NOMO-1 (cell line): ENCODE data around the gene IL22RA2.
A peak's percentile ranks its signal among the peaks of the same experiment; 100 is the strongest.
"Not testable (repeated sequence)": the region's sequence is repeated elsewhere in the genome, so short reads cannot be mapped to it uniquely, and the experiment has no call there.

Source experiments
- DNase-seq, 2 experiments: peaks; one replicate each; lab custom pipeline; 2025; ENCODE audit not compliant: unreplicated experiment in 2 of 2; lab: John Stamatoyannopoulos, UW

The IL22RA2 gene, protein sequence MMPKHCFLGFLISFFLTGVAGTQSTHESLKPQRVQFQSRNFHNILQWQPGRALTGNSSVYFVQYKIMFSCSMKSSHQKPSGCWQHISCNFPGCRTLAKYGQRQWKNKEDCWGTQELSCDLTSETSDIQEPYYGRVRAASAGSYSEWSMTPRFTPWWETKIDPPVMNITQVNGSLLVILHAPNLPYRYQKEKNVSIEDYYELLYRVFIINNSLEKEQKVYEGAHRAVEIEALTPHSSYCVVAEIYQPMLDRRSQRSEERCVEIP

GRCh38 chr6:137173501-137173900 is at the start of gene IL22RA2:
Gene IL22RA2, minus strand, starts transcription at chr6:137173644. Its CDS starts 11,895 bp downstream, at chr6:137161749.
- DNase-seq, result no peak

DNA sequence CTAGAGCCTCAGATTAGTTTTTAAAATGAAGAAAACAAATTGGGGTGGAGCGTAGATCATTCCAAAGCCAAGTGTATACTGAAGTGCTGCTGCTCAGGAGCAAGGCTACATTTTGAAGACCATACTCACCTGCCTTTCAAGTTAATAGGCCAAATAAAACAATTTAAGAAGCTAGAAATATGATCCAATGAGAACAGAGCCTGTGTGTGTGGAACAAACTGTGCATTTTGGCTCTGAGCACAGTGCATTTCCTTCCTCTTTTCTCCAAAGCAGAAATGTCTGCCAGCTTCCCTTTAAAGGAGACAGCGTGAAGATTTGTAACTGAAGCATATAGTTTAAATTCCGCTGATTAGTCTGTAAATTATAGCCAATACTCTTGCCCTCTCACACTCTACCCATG is 48.9 kb upstream of the IL22RA2 start:
- peak; percentile 60 to 96 for DNase-seq

DNA sequence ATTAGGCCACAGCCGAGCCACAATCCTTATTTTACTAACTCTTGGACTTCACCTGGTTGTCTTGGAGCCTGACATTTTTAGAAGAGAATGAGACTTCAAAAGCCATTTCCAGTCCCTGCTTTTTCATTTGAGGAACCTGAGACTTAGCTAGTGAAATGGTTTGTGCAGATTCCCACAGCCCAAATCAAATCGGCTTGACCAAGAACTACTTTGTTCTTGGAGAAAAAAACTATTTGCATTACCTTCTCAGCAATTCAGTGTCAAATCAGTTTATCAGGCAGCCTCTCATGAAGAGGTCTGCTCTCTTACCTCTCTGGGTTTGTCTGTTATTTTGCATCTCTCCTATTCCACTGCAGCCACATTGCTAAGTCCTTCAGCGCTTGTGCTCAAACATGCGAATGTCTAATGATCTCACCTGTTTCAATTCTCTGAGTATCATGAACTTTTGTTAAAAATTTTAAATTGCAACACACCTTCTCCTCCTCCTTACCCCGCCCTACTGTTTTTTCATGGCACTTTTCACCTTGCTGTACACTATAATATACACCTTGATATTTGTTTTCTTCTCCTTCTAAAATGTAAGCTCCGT is 46.3 kb upstream of the IL22RA2 start:
- no peak for DNase-seq

DNA sequence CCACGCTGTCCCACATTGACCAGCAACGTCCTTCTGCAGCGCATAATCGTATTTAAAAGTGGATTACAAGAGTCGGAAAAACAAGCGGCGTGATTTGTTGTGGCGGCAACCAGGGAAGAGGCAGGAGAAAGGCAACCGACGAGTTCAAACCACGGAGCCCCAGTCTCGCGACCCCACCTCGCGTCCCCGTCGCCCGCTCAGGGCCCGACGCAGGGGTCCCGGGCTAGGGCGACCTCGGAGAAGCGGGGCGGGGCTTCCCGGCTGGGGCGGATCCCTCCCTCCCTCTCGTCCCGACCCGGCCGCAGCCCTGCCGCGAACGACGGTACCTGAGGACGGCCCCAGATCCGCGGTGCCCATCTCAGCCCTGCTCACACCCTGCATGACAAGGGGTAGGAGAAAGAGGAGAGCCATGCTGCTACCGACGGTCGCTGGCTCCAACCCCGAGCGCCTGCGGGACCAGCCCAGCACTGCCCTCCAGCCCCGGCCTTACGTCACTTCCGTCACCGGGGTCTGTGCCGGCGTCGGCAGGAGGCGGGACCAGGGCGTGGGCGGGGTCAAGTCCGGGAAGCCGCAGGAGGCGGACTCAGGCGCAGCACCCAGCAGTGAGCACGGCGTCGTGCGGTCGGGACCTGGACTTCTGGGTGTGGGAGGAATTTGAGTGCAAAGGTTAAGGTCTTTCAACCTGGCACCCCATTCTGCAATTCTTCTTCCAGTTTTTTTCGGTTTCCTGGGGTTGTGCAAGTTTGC is 45.6 kb upstream of the IL22RA2 start, which contains the start of gene IFNGR1:
IFNGR1 (minus strand) TSS at position 469 of the 747 bp plus-strand sequence; CDS start at position 411, 58 bp downstream.
- DNase-seq, result peak; percentile 87 to 96

GRCh38 chr6:137218473-137218916 is 45.1 kb upstream of the IL22RA2 start:
- DNase-seq, result peak; percentile 64 to 93

GRCh38 chr6:137217801-137218472 is 44.5 kb upstream of the IL22RA2 start:
- peak; percentile 90 to 92 for DNase-seq

DNA sequence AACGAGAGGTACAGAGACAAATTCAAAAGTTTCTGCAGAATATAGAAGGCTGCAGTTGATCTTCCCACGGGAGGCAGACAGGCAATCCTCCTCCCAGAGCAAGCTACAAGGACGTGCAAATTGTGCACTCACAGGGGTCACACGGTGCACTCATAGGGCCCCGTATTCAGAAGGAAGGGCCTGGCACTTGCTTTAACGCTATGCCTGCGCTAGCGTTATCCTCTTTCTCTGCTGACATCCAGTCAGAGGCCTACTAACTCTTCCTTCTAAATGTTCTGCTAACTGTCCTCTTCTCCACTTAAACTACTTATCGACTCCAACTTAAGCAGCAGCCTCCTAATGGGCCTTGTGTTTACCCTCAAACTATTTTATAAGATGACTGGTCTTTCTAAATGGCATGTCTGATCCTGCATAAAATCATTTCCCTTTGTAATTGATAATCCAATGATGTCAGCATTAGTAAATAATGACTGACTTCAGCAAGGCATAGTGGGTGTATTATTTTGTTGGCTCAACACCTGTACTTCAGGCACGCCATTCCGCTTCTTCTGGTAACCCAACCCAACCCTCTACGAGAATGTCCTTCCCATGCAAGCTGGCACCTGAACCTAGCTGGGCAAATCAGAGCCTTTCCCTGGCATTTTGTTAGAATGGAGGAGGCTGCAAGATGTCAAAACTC is 43.6 kb upstream of the IL22RA2 start:
- DNase-seq, result no peak

DNA sequence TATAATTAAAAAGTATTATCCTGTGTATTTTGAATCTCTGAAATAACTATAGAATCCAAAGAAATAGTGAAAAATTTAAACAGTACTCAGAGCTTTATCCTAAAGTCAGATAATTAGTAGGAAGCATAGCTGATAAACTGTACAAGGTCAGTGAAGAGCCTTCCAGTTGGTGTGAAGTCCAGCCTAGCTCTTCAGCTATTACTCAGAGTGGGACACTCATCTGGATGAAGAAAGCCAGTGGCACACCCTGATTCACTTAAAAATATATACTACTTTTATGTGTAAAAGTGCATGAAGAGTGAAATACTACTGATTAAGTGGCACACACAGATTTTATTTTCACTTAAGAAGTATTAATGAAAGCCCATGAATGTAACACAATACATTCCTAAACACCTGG is 42.7 kb upstream of the IL22RA2 start:
- no peak for DNase-seq

DNA sequence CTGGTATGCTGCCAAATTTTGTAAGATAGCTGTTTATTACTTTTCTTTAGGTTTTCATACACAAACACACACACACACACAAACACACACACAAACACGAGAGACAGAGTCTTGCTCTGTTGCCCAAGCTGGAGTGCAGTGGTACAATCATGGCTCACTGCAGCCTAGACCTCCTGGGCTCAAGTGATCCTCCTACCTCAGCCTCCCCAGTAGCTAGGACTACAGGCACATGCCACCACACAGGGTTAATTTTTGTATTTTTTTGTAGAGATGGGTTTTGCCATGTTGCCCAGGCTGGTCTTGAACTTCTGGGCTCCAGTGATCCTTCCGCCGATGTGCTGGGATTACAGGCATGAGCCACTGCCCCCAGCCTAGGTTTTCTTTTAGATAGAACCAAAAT is 42.2 kb upstream of the IL22RA2 start:
- not testable (repeated sequence) for DNase-seq

GRCh38 chr6:137214931-137215330 is 41.5 kb upstream of the IL22RA2 start:
- DNase-seq, result no peak

GRCh38 chr6:137213813-137214212 is 40.4 kb upstream of the IL22RA2 start:
- no peak for DNase-seq

DNA sequence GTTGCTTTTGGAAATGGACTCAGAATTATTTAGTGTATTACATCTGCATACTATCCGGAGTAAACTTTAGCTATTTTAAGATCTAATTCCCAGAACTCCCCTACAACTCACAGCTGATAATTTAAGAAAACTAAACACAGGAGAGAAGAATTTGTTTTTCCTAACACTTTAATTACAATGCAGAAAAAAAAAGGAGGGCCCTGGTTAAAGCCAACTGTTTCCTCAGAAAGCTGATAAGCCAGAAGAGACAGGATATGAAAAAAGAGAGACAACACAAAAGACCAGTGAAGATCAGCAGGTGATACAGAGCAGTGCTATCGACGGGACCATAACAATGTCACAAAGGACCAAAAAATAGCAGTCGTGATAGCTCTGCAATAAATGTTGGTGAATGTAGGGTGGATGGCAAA is 39.9 kb upstream of the IL22RA2 start:
- no peak for DNase-seq

DNA sequence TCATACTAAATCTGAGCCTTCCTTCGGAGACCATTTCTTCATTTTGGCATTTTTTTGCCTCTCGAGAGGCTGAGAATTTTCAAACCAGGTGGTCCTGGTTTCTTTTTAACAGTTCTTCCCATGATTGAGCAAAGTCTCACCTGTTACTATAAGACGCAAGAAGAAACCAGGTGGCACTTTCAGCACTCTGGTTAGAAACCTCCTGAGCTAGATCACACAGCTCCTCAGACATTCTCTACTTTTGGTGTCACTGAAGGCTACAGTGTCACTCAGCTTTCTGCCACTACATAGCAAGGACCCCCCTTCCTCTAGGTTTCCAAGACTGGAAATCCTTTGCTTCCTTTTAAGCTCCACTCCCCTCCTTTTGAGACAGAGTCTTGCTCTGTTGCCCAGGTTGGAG is 38.5 kb upstream of the IL22RA2 start:
- no peak for DNase-seq

GRCh38 chr6:137210903-137211302 is 37.5 kb upstream of the IL22RA2 start:
- DNase-seq, result no peak

- DNase-seq, result no peak
Measured at GRCh38 chr6:137208279-137208678, 34.8 kb upstream of the IL22RA2 start.

GRCh38 chr6:137207457-137207856 is 34.0 kb upstream of the IL22RA2 start:
- not testable (repeated sequence) for DNase-seq

GRCh38 chr6:137206577-137206976 is 33.1 kb upstream of the IL22RA2 start:
- no peak for DNase-seq

GRCh38 chr6:137203256-137203655 is 29.8 kb upstream of the IL22RA2 start:
- no peak for DNase-seq

GRCh38 chr6:137202078-137202477 is 28.6 kb upstream of the IL22RA2 start:
- no peak for DNase-seq

DNA sequence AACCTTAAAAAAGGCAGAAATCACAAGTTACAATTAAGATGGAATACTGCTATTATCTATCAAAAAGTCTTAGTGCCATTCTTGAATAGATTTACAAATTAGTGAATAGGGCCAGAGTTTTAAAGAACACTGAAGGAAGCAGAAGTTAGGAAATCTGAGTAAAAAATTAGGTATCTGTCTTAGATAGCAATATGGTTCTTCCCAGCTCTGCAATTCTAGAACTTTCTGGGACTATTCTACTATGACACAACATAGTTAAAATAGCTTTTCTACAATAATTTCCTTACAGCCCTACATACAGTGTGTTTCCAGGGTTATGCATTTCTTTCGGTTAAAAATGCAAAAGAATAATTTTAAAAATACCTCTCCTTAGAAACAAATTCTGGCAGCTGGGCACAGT is 27.6 kb upstream of the IL22RA2 start:
- no peak for DNase-seq

DNA sequence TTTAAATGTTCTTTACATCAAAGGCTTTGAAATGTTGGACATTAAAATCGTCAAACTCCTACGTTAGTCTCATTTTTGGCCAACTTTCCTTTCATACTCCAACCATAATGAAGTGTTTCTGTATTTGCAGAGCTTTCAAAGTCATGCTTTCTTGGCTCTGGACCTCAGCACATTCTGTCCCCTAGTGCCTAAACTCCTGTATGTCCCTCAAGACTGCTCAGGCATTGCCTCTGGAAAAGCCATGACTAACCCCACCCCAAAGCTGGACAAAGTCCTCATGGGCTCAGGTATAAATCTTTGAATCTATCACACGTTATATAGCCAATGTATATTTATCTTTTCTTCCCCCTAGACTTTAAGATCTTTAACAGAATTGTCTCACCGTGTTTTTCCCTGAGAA is 26.8 kb upstream of the IL22RA2 start:
- no peak for DNase-seq
